Endodermal cell (in vitro differentiated cells): Measurements from ENCODE around the gene NEDD9. TPM values are rescaled to one million over a fixed set of nuclear protein-coding genes. Genes with fewer than 3 reads are reported as not detected.

ENCODE experiments used
- DNase-seq: peaks from one replicate; pipeline ENCODE4 v3.0.0-alpha.2; 2017
- H3K27ac ChIP-seq: 2 replicates; pipeline ENCODE4 v1.5.1; 2013; ENCODE audit warnings: mild to moderate bottlenecking, low read depth, low read length, moderate library complexity
- H3K27me3 ChIP-seq: 2 replicates; pipeline ENCODE4 v1.6.1; 2013; ENCODE audit warnings: mild to moderate bottlenecking, low read length, moderate library complexity; ENCODE audit not compliant: insufficient read depth, control insufficient read depth, poor library complexity, severe bottlenecking
- H3K36me3 ChIP-seq: 2 replicates; pipeline ENCODE4 v1.7.0; 2013; ENCODE audit warnings: mild to moderate bottlenecking, low read length, moderate library complexity; ENCODE audit not compliant: control insufficient read depth, insufficient read depth
- H3K4me1 ChIP-seq: one replicate; pipeline ENCODE4 v1.7.0; 2013; ENCODE audit warnings: low read length; ENCODE audit not compliant: control insufficient read depth, insufficient read depth
- H3K4me3 ChIP-seq: 2 replicates; pipeline ENCODE4 v1.5.1; 2013; ENCODE audit warnings: mild to moderate bottlenecking, low read length, moderate library complexity
- H3K9ac ChIP-seq: 2 replicates; pipeline ENCODE4 v1.6.1; 2013; ENCODE audit warnings: mild to moderate bottlenecking, low read length, moderate library complexity; ENCODE audit not compliant: poor library complexity, severe bottlenecking; ENCODE audit errors: extremely low read depth
- H3K9me3 ChIP-seq: 2 replicates; pipeline ENCODE4 v1.6.1; 2013; ENCODE audit warnings: mild to moderate bottlenecking, low read length, moderate library complexity; ENCODE audit not compliant: control insufficient read depth
- H3K27ac Mint-ChIP-seq: 2 replicates; pipeline ENCODE4 v1.8.0; 2020; ENCODE audit warnings: mixed read lengths
- H3K27me3 Mint-ChIP-seq: 2 replicates; pipeline ENCODE4 v1.8.0; 2021; ENCODE audit warnings: mild to moderate bottlenecking, mixed read lengths; ENCODE audit not compliant: insufficient read depth
- H3K36me3 Mint-ChIP-seq: 2 replicates; pipeline ENCODE4 v1.8.0; 2020; ENCODE audit warnings: low read depth, mixed read lengths
- H3K4me1 Mint-ChIP-seq: 2 replicates; pipeline ENCODE4 v1.8.0; 2020; ENCODE audit warnings: mixed read lengths
- H3K4me3 Mint-ChIP-seq: 2 replicates; pipeline ENCODE4 v1.8.0; 2020; ENCODE audit warnings: mild to moderate bottlenecking, moderate library complexity, mixed read lengths
- H3K9me3 Mint-ChIP-seq: 2 replicates; pipeline ENCODE4 v1.8.0; 2020; ENCODE audit warnings: mild to moderate bottlenecking, mixed read lengths
- WGBS, 2 experiments: methylation state at CpG; one replicate each; pipeline versions ENCODE4 v1.1.5 to v1.1.7; 2013; ENCODE audit warnings: missing lambda C conversion rate in 2 of 2, mixed read lengths in 1 of 2; ENCODE audit not compliant: insufficient coverage in 1 of 2, insufficient read length in 1 of 2; 5-methylcytosine and 5-hydroxymethylcytosine counted together
- total RNA-seq, 2 donors: library from RNA; stranded (reverse); fragmentation: NEBNext Ultra II Directional in 1 of 2; extraction: Animal tissue kit (Norgen Biotek cat#: 25700) in 1 of 2; gene quantifications; 2 replicates in 1 of 2; 3 replicates in 1 of 2; pipeline ENCODE4 v1.2.1, GENCODE V29; 2021
- TF ChIP-seq, protein P1 (sequence below): fragments of 200-600 bp; sonication (generic); conservative IDR thresholded peaks from 2 replicates; pipeline ENCODE4 v1.5.0; 2021; ENCODE audit warnings: antibody characterized with exemption, mild to moderate bottlenecking

NEDD9 gene
- total RNA-seq, 2 donors from 2014 or later = 1.7 to 7.4 TPM

DNA sequence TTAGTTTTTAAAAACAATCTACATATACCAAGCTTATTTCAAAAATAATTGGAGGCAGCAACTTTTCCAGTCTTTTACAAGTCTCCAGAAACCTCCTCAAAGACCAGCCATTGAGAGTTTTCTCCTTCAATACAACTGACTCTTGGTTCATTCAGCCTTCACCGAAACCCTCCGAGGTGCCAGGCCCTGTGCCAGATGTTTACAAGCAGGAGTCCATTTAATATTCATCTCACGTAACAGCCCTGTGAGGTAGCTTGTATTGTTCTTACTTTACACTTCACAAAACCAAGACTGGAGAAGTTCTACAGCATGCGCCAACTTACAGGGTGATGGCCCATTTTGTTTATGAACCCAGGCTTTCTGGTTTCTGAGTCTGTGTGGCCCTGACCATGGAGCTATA, 5.5 kb upstream of the NEDD9 start:
- 75 to 95% methylated on average over 2 to 4 of the region's 4 CpGs for WGBS, 2 experiments
- H3K4me1 ChIP-seq = peaks cover 18% of the 10 kb centered on the region
- DNase-seq = no peak
- no peak overlapping the region for H3K9ac ChIP-seq
- no peaks in the 10 kb centered on the region for H3K27me3 ChIP-seq
- H3K27me3 Mint-ChIP-seq = peaks cover 10% of the 10 kb centered on the region
- H3K4me3 Mint-ChIP-seq = no peak overlapping the region
- H3K4me1 Mint-ChIP-seq = peaks cover 31% of the 10 kb centered on the region
- no peaks in the 10 kb centered on the region for H3K9me3 Mint-ChIP-seq
- no peaks in the 10 kb centered on the region for H3K36me3 ChIP-seq
- H3K4me3 ChIP-seq = no peak overlapping the region
- no peak overlapping the region for H3K27ac Mint-ChIP-seq
- H3K9me3 ChIP-seq = no peaks in the 10 kb centered on the region
- H3K27ac ChIP-seq = no peak overlapping the region
- no peaks in the 10 kb centered on the region for H3K36me3 Mint-ChIP-seq
- TF ChIP-seq, protein P1, sequence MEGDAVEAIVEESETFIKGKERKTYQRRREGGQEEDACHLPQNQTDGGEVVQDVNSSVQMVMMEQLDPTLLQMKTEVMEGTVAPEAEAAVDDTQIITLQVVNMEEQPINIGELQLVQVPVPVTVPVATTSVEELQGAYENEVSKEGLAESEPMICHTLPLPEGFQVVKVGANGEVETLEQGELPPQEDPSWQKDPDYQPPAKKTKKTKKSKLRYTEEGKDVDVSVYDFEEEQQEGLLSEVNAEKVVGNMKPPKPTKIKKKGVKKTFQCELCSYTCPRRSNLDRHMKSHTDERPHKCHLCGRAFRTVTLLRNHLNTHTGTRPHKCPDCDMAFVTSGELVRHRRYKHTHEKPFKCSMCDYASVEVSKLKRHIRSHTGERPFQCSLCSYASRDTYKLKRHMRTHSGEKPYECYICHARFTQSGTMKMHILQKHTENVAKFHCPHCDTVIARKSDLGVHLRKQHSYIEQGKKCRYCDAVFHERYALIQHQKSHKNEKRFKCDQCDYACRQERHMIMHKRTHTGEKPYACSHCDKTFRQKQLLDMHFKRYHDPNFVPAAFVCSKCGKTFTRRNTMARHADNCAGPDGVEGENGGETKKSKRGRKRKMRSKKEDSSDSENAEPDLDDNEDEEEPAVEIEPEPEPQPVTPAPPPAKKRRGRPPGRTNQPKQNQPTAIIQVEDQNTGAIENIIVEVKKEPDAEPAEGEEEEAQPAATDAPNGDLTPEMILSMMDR = no peak

DNA sequence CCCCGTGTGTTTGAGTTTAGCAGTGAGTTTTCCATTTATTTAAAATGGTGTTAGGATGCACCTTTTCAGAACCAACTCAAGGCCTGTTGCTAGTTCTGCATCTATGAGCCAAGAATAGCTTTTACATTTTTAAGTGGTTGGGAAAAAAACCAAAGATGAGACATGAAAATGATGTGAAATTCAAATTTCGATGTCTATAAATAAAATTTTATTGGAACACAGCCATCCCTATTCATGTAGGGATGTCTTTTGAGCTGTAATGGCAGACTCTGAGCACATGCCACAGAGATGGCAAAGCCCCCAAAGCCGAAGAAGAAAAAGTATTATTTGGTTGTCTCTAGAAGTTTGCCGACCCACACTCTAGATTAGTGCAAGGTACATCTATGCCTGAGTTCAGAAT, 5.0 kb upstream of the NEDD9 start:
- no peaks in the 10 kb centered on the region for H3K9me3 Mint-ChIP-seq
- H3K4me3 ChIP-seq = no peak overlapping the region
- no peaks in the 10 kb centered on the region for H3K27me3 ChIP-seq
- H3K27ac ChIP-seq = no peak overlapping the region
- H3K36me3 ChIP-seq = no peaks in the 10 kb centered on the region
- no peaks in the 10 kb centered on the region for H3K36me3 Mint-ChIP-seq
- no peak for DNase-seq
- 93 to 100% methylated on average over 3 to 4 of the region's 4 CpGs for WGBS, 2 experiments
- TF ChIP-seq, protein P1 = no peak
- H3K9me3 ChIP-seq = no peaks in the 10 kb centered on the region
- H3K4me1 Mint-ChIP-seq = peaks cover 32% of the 10 kb centered on the region
- H3K4me1 ChIP-seq = peaks cover 18% of the 10 kb centered on the region
- no peak overlapping the region for H3K9ac ChIP-seq
- peaks cover 6% of the 10 kb centered on the region for H3K27me3 Mint-ChIP-seq
- no peak overlapping the region for H3K27ac Mint-ChIP-seq
- no peak overlapping the region for H3K4me3 Mint-ChIP-seq

DNA sequence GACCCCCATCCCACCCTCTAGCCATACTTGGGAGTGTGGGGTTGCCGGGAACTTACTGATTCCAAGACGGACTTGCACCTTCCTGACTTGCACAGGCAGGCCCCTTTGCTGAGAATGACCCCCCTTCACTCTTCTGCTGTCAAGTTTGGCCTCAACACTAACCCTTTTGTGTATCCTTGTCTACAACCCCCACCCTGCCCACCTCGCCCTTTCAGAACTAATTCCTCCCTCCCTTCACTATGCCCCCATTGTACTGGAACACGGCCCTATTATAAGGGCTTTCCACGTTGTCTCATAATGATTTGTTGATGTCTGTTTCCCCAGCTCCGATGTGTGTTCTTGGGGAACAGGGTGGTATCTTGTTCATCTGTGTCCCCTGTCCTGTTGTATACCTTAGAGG, 4.4 kb upstream of the NEDD9 start:
- H3K36me3 Mint-ChIP-seq = no peaks in the 10 kb centered on the region
- no peak overlapping the region for H3K9ac ChIP-seq
- peaks cover 31% of the 10 kb centered on the region for H3K4me1 Mint-ChIP-seq
- WGBS, 2 experiments = 78 to 90% methylated on average over 6 of the region's 6 CpGs
- no peak for DNase-seq
- H3K9me3 Mint-ChIP-seq = no peaks in the 10 kb centered on the region
- H3K4me3 ChIP-seq = no peak overlapping the region
- H3K4me1 ChIP-seq = peaks cover 18% of the 10 kb centered on the region
- H3K27ac ChIP-seq = peak overlapping the region; percentile 6
- no peaks in the 10 kb centered on the region for H3K36me3 ChIP-seq
- peaks cover 2% of the 10 kb centered on the region for H3K27me3 Mint-ChIP-seq
- H3K27ac Mint-ChIP-seq = no peak overlapping the region
- TF ChIP-seq, protein P1 = no peak
- H3K4me3 Mint-ChIP-seq = no peak overlapping the region
- H3K27me3 ChIP-seq = no peaks in the 10 kb centered on the region
- H3K9me3 ChIP-seq = no peaks in the 10 kb centered on the region
